Suppressor macrophage (primary cell): ENCODE data around the gene HDGFL2.

Source experiments
- DNase-seq, 4 experiments: peaks; one replicate each; pipeline ENCODE4 v3.0.0-alpha.2; 2020 to 2022

HDGFL2 gene

DNA sequence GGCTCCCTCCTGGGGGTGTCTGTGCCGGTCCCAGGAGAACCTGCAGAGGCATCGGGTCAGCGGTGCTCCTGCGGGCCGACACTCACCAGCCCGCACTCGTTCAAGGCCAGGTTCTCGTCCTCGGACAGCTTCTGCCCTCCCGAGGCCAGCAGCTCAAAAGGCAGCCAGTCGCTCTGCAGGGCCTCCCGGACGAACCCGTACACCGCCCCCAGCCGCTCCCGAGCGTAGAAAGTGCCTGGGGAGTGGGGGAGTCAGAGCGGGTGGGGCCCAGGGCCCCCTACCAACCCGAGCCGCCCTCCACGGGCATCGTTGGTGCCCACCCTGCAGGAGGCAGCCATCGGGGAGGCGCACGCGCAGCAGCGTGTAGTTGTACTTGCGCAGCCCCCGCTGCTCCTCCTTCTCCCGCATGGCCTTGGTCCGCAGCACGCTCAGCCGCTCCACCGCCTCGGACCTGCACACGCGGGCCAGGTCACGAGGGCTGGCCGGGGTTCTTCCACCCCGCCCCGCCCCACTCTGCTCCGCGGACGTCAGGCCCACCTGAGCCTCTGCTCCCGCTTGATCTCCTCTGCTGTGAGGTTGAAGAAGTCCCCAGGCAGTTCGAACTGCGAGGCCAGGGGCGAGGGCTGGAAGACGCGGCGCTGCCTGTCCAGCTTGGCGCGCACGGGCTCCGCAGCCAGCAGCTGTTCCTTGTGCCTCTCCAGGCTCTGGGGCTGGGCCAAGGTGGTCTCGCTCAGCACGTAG lies 26.0 kb upstream of the HDGFL2 start:
- no peak for DNase-seq

DNA sequence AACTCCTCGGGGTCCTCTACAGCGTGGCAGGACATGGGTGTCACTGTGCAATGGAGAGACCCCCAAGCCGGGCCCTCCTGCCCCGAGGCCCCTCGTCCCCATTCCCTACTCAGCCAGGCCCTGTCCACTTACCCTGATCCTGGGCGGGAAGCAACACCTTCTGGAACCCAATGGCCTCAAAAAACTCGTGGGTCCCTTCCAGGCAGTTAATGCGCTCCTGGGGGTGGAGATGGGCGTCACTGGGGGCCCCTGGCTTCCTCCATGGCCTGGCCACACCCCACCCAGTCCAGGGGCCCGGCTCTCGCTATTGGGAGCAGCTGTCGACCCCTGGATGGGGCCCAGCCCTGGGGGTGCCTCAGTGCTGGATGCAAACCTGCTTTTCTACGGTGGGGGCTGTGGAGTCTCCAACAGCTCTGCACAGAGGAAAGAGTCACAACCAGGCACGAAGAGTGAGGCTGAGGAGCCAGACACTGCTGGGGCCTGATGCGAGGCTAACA lies 25.3 kb upstream of the HDGFL2 start:
- no peak for DNase-seq

DNA sequence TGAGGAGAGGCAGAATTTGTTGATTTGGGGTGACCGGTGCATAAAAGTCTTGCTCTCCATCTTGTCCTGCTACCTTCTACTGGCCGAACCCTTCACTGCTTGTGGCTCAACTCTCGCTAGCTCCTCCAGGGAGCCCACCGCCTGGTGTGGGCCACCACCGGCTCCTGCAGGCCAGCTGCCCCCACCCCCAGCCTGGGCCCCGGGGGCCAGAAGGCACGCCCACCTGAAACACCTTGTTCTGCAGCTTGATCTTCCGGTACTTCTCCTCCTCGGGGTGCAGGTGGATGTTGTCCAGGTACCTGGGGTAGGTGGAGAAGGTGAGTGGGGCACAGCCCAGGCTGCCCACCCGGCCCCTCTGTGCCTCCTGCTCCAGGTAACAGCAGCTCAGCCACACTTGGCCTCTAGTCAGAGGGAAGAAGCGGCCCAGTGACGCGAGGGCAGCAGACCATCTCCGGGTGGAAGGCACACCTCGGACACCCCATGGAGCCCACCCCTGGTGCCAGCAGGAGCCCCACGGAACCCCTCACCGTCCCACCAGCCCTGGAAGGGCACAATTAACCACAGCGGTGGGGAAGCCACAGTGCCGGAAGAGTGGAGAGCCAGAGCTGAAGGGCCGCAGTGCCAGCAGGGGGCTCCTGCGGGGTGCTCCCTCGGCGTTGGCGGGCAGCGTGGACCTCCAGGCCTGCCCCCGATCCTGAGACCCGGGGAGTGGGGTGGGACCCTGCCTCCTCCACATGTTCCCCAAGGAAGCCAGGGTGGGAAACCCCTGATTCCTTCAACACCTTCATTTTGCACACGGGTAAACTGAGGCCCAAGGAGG lies 24.6 kb upstream of the HDGFL2 start:
- DNase-seq = no peak

DNA sequence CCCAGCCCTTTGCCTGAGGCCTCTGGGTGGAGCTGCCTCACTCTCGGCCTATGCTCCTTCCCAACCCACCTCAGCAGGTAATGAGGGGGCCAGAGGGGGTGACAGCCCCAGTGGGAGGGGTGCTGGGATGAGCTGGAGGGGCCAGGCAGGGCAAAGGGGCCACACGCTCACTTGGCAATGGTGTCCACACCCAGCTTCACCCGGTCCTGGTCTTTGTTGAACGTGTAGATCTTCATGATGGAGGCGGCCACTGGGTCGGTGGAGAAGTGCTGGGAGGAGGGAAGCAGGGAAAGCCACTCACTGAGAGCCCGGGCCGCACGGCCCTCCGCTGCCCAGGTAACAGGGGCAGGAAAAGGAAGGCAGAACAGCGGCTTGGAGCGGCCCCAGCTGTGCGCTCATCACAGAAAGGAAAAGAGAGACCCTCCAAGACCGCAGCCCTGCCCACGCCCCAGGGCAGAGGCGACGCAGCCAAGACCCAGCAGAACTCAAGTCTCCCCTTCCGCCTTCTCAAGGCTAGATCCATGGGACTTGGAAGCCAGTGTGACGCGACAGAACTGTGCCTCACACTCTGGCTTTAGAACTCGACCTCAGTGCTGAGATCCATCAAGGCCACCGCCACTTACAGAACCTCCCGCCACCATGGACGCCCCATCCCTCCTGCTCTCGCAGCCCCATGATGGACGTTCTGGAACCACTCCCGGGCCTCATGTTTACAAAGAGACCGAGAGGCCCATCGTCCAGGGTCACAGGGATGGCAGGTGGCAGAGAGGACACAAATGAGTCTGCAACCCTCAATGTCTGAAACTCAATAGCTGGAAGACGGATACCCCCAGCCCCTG lies 23.7 kb upstream of the HDGFL2 start:
- no peak for DNase-seq

DNA sequence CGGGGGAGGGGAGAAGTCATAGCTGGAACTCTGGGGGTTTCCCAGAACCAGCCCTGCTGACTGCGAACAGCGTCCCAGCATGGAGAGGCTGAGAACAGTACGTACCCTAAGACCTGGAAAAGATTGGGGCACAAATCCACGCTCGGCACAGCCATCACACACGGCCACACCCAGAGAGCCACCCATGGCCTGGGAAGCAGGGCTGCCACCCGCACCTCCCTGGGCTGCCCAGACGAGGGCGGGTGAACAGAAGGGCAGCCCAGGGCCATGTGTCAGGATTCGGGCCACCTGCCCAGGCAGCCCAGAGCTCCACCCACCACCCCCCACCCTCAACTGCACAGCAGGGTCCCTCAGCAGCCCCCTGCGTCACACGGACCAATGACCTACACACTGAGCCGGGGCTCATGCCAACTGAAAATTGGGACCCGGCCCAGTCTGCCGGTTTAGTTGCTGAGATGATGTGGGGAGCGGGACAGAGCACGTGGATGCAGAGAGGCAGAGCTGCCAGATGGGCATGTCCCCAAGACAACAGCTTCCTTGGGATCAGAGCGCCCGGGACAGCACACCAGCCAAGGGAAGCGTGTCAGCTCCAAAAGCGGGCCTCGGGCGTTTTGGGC lies 23.0 kb upstream of the HDGFL2 start:
- DNase-seq = no peak

DNA sequence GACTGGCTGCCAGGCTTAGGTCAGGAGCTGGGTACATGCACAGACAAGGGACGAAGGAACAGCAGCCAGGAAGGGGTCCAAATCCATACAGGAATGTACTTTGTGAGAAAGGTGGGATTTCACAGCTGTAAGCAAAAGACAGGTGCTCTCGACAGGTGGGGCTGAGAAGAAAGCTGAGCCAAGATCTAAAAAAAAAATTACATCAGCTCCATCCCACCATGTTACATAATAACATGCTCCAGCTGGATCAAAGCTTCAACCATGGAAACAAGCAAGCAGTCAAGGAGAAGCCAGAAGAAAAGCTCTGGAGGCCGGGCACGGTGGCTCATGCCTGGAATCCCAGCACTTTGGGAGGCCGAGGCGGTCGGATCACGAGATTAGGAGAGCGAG lies 22.5 kb upstream of the HDGFL2 start:
- DNase-seq = no peak

DNA sequence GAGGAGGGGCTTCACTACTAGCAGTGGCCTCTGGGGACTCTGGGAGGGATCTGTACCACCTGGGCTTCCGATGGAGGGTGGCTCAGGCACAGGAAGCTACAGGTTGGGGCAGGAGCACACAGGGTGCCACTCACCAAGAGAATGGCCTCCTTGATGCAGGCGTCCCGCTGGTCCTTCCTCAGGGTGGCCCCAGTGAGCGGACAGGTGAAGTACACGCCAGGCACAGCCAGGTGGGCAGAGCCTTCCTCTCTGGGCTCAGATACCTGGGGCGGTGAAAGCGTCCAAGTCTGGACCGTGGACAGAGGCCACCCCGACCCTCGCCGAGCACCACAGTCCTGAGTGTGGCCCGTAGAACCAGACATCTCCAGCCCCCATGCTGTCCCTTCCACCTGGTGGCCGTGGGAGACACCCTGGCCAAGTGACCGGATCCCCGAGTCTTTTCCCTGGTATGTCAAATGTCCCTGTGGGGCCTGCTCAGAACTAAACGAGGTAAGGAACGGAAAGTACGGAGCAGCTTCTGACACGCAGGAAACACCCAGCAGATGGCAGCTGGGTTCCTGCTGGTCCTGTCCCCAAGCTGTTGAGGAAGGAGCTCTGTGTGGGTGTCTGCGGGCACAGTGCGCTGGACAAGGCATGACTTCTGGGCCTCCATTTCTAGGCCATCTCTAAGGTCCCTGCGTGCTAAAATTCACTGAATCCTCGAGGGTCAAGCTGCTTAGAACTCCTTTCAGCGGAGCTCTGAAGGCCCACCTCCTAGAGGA lies 19.7 kb upstream of the HDGFL2 start:
- peak in 3 of 4 experiments; percentile 48 to 66 (median 51) for DNase-seq

DNA sequence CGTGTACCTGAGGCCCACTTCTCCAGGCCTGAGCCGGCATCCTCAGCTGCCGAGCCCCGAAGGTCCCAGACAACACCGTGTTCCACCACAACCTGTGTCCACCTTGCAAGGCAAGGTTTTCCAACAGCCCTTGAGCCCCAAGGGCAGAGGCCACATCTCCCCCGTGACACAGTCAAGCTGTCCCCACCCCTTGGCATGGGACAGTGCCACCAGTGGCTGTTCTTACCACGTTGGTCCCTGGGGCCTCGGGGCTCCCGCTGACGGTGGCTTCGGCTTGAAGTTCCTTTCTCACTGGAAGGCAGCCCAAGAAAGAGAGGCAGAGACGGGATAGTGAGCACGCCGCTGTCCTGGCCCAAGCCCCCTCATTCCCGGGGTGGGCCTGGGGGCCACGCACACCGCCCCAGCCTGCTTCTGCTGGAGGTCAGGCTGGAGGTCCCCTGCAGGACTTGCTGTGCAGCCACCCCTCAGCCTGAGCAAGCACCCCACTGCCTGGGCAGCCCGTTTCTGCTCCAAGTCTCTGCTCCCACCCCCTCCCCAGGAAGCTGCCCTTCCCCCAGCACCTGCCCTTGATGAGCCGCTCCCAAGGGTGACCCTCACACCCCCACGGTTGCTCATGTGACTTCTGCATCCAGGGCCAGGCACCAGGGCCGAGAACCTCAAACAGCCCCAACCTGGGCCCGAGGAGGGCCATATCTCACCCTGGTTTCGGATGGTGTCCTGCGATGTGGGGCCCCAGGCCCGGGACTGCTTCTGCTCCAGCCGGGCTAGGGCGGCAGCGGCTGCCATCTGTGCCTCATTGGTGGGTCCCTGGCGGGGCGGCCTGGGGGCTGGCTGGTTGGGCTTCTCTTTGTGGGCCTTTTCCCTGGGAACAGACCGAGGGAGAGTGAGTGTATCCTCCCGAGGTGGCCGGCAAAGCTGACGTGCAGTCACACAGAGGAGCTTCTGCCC lies 18.6 kb upstream of the HDGFL2 start:
- DNase-seq = no peak

DNA sequence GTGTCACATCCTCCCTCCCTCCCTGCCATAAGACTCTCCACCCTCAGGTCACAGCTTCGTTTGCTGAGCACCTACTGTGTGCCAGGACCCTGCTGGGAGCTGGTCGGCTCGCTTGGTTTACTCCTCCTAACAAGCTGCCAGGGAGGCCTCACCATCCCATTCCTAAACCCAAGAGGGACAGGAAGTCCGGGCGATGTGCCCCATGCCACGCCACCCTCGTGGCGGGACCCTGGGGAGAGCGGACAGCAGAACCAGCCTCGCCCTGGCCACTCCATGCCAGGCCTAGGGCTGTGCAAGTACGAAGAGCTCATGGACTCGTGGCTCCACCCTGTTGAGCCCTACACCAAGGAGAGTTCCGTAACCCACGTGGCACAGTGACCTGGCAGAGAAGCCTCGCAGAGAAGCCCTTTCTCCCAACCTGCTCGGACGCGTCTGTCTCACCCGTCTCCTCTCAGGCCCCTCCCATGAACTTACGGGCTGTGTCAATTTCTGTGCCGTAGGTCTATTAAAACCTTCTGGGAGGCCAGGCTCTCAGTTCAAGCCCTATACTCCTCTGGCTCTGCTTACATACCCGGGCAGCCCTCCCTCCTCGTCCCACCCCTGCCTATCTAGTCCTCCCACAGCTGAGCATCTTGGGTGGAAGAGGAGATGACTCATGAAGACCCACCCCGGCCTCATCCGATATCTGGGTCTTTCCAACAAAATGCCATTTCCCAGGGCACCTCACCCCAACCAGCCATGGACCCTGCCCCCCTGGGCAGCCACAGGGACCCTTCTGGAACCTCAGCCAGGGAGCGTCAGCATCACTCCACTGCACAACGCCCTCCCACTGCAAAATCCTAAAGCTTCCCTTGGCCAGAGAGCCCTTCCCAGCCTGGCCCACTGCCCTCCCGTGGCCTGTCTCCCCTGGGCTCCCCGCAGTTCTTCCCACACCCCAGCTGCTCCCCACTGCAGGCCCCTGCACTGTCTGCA lies 17.1 kb upstream of the HDGFL2 start:
- DNase-seq = no peak

DNA sequence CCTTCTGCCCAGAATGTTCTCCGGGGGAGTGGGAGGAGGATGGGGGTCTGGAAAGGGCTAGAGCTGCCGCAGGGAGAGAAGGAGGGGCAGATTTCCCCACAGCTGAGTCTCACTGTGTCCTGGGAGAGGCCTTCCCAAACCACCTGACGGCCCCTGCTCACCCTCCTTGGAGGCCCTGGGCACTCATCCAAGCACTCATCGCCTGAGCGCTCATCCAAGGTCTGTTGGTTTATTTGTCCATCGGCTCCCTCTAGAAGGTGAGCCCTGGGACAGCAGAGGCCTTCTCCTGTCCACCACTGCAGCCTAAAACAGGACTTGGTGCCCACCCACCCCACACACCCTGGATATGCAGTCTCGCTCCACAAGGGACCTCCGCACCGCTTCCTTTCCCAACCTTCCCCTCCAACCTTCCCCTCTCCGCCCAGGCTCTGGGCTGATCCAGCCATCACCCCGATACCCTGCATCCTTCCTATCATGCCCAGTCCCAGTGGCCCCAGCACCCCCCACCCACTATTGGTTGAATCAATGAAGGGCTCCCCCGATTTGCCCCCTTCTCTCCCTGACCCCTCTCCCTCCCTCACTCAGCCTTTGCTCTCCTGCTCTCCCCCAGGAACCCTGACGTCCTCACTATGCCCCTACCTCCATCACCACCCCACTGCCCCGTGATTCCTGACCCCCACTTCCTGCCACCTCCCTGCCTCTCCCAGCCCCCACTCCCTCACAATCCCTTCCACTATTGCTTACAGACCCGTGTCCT lies 16.2 kb upstream of the HDGFL2 start:
- DNase-seq = no peak

DNA sequence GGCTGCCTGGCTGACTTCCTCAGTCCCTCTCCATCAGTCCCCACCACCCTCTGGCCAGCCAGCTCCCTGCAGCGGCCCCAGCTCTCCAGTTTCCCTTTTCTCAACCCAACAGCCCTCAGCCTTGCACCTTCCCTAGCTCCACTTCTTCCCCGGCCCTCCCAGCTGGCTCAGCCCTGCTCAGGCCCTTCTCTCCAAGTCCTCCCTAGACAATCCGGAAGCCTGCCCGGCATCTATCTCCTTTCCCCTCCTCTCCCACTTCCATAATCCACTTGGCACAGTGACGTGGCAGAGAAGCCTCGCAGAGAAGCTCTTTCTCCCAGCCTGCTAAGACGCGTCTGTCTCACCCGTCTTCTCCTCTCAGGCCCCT lies 15.6 kb upstream of the HDGFL2 start:
- peak; percentile 80 to 87 (median 80) for DNase-seq

DNA sequence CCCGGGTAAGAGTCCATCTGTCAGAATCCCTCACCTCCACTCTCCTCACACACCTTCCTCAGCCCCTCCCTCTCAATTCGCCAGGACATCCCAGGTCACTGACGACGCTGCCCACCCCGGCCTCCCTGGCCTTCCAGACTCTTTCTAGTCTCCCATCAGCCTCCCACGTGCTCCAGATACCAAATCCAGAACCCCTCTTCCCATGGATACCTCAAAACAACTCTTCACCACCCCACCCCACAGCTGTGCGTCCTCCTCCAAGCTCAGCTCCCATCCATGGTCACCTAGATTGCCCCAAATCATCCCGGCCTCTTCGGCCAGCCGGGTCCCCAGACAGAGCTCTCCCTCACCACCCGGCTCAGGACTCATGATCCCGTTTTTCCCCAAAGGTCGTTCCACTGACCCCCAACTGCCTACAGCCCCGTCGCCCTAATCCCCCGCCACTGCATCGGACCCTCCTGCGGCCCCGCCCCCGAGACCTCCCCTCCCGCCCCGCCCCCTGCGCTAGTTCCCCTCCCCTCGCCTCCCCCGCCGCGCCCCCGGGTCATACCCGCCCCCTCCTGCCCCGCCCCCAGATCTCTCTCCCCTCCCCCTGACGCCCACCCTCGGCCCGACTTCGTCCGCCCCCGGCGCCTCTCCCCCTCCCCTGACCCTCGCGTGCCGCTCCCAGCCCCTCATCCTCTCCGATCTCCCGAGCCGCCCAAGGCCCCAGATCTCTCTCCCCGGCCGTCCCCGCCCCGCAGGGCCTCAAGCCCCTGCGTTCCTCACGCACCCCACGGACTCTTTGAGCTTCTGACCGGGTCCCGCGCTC lies 15.0 kb upstream of the HDGFL2 start:
- DNase-seq = peak; percentile 58 to 79 (median 71)

DNA sequence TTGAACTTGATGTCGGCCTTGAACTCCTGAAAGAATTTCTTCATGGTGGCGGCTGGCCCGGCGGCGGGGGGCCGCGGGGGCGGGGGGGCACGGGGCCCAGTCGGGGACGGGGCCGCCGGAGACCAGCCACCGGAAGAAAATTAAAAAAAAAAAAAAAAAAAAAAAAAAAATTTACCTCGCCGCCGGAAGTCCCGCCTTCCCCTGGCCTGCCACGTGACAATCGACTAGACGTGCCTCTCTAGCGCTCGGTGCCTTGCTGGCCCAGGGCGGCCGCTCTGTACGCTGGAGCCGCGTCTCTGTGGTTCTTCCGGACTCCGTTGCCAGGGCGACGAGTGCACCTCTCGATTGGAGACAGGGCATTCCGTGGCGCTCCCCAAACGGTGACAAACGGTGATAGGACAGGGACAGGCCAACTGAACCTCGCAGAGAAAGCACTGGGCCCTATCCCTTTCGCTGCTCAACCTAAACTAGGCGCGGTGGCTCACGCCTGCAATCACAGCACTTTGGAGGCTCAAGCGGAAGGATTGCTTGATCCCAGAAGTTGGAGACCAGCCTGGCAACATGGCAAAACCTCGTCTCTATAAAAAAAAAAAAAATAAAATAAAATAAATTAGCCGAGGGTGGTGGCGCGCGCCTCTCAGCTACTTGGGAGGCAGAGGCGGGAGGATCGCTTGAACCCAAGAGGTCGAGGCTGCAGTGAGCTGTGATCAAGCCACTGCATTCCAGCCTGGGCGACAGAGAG lies 14.3 kb upstream of the HDGFL2 start, which contains the start of gene UBXN6:
Gene UBXN6 (minus strand): TSS at position 141 of the 742 bp plus-strand sequence. CDS start 97 bp downstream, at position 44.
- DNase-seq = peak; percentile 98 to 99 (median 99)

DNA sequence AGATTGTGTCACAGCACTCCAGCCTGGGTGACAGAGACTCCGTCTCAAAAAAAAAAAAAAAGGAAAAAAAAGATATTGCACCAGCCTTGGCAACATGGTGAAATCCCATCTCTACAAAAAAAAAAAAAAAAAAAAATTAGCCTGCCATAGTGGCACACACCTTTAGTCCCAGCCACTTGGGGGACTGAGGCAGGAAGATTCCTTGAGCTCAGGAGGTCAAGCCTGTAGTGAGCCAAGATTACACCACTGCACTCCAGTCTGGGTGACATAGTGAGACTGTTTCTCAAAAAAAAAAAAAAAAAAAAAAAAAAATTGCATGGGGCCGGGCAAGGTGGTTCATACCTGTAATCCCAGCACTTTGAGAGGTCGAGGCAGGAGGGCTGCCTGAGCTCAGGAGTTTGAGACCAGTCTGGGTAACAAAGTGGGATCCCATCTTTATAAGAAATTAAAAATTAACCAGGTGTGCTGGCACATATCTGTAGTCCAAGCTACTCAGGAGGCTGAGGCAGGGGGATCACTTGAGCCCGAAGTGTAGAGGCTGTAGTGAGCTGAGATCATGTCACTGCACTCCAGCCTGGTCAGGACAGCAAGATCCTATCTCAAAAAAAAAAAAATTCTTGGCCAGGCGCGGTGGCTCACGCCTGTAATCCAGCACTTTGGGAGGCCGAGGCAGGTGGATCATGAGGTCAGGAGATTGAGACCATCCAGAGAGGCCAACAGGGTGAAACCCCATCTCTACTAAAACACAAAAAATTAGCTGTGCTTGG lies 7.1 kb upstream of the HDGFL2 start:
- no peak for DNase-seq

DNA sequence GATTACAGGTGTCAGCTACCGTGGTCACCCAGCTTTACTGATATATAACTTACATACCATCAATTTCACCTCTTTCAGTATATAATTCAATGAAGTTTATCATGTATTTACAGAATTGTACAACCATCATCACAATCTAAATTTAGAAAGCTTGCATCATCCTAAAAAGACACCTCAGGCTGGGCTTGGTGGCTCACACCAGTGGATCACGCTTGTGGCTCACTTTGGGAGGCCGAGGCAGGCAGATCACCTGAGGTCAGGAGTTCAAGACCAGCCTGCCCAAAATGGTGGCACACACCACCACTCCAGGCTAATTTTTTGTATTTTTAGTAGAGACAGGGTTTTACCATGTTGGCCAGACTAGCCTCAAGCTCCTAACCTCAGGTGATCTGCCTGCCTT lies 4.3 kb upstream of the HDGFL2 start:
- no peak for DNase-seq
